ENCODE measurements around the gene DEAF1.

Gene DEAF1

DNA sequence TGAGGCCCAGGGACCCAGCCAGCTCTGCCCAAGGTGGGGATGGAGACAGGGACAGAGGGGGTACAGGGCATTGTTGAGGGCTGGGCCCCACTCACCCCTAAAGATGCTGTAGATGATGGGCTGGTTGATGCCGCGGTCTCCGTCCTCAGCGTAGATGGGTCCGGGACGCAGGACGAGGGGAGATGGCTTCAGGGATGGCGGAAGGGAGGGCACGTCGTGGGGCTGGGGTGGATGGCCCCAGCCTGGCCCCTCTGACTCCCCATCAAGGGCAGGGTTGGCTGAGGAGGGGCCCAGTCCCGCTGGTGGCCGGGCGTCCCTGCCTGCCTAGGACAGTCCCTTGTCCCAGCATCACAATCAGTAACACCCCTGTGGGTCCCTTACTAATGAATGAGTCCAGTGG is 74.8 kb downstream of the DEAF1 start:
- DNase-seq (ENCODE audit: low read depth) = no peak
- H3K4me3 ChIP-seq (ENCODE audit: low read depth, low read length) = no peak overlapping the region
- TF ChIP-seq CTCF (IDR thresholded peaks at IDR 0.05; ENCODE audit: low read depth, low read length, missing control alignments) = no peak

- TF ChIP-seq CTCF (IDR thresholded peaks at IDR 0.05; ENCODE audit: low read depth, low read length, missing control alignments) = no peak
- no peak for DNase-seq (ENCODE audit: low read depth)
- H3K4me3 ChIP-seq (ENCODE audit: low read depth, low read length) = no peak overlapping the region
These were observed 75.4 kb downstream of the DEAF1 start for GRCh38 chr11:619628-620050.

- no peak for TF ChIP-seq CTCF (IDR thresholded peaks at IDR 0.05; ENCODE audit: low read depth, low read length, missing control alignments)
- no peak for DNase-seq (ENCODE audit: low read depth)
- no peak overlapping the region for H3K4me3 ChIP-seq (ENCODE audit: low read depth, low read length)
These were observed 76.0 kb downstream of the DEAF1 start for GRCh38 chr11:618856-619627.

DNA sequence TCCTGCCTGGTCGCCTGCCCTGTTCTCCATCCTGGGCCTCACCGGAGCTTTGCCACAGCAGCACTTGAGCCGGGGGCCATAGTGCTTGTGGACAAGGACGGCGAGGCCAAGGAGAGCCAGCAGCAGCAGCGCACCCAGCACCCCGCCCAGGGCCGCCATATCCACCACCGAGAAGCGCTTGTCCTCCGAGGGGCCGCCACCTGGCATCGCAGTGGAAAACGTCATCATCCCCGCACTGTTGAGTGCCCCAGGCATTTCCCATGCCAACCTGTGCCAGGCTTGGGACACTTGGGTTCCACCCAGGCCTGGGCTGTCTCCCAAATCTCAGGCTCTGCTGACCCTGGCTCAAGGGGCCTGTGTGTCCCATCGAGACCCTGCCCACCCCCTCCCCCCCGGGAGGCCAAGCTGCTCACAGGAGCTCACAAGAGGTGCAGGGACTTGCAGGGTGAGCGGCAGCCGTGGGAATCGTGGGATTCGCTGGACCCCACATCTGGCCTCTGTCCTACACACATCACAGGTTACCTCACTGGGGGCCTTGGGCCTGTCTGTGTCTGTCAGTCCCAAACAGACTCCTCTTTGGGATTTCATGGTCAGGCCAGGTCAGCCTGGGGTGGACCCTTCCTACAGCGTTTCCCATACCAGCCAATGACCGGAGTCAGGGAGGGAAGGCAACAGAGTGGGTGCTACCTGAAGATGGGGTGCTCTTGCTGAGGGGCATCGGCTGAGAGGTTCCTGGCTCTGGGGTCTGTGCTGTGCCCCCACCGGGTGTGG is 76.9 kb downstream of the DEAF1 start:
- no peak overlapping the region for H3K4me3 ChIP-seq (ENCODE audit: low read depth, low read length)
- DNase-seq (ENCODE audit: low read depth) = no peak
- no peak for TF ChIP-seq CTCF (IDR thresholded peaks at IDR 0.05; ENCODE audit: low read depth, low read length, missing control alignments)

DNA sequence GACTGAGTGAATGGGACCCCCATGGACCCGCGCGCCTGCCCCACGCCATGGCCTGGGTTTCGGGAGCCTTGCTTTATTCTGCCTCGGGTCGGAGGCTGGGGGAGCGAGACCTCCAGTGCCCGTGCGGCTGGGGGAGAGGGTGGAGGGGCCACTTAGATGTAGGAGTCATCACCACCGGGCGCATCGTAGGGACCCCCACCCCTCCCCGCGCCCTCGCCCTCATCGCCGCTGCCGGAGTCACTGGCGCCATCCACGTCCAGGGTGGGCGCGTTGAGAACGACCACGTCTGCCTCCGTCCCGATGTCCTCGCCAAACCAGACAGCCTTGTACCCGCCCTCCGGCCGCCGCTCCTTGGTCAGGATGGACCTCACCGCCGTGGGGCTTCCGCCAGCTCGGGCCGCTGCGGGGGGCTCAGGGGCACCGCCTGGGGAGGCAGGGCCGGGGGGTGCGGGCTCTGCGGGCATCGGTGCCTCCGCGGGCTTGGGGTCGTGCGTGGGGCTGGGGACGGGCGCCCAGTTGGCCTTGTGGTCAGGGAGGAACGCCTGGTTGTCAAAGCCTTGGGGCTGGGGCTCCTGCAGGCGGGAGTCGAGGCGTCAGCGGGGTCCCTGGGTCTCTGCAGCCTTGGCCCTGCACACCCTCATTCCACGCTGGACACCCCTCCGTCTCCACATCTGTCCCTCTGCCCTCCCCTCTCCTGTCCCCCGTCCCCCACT is 77.7 kb downstream of the DEAF1 start:
- TF ChIP-seq CTCF (IDR thresholded peaks at IDR 0.05; ENCODE audit: low read depth, low read length, missing control alignments) = no peak
- DNase-seq (ENCODE audit: low read depth) = no peak
- H3K4me3 ChIP-seq (ENCODE audit: low read depth, low read length) = no peak overlapping the region

DNA sequence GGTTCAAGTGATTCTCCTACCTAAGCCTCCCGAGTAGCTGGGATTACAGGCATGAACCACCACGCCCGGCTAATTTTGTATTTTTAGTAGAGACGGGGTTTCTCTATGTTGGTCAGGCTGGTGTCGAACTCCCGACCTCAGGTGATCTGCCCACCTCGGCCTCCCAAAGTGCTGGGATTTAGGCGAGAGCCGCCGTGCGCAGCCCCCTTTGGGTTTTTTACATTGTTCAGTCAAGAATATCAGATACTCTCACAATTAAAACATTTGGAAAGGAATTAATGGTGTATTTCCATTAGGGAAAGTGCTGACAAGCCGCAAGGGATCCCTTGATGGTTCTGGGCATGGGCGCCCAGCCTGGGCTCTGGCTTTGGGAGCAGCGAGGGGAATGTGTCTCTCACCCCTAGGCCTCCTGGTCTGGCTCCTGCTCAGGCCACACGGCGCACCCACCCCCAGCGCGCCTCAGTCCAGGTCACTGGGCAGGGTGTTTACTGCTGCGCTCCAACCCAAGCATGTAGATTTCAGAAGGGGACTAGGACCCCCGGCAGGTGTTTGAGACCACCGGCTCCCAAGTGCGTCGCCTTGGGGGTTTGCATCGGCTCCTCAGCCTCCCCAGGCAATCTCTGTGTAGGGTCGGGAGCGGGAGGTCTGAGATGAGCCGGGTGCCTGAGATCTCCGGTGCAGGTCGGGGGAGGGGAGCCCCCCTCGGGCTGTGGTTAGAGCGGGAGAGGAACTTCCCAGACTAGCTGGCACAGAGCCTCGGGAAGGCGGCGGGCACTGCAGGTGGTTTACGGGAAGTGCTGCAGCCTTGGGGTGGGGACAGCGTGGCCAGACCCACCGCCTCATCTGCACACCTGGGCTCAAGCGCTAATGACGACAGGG is 78.5 kb downstream of the DEAF1 start:
- TF ChIP-seq CTCF (IDR thresholded peaks at IDR 0.05; ENCODE audit: low read depth, low read length, missing control alignments) = no peak
- no peak for DNase-seq (ENCODE audit: low read depth)
- peak overlapping the region; percentile 96 for H3K4me3 ChIP-seq (ENCODE audit: low read depth, low read length)

Measured in GM12864 (cell line).